ENCODE measurements around the gene PTPRE. TPM values are rescaled to one million over a fixed set of nuclear protein-coding genes. Genes with fewer than 3 reads are reported as not detected.
A peak's percentile ranks its signal among the peaks of the same experiment; 100 is the strongest.

PTPRE gene
- polyA plus RNA-seq, 1 donor from 2014 or later: 4.1 TPM

DNA sequence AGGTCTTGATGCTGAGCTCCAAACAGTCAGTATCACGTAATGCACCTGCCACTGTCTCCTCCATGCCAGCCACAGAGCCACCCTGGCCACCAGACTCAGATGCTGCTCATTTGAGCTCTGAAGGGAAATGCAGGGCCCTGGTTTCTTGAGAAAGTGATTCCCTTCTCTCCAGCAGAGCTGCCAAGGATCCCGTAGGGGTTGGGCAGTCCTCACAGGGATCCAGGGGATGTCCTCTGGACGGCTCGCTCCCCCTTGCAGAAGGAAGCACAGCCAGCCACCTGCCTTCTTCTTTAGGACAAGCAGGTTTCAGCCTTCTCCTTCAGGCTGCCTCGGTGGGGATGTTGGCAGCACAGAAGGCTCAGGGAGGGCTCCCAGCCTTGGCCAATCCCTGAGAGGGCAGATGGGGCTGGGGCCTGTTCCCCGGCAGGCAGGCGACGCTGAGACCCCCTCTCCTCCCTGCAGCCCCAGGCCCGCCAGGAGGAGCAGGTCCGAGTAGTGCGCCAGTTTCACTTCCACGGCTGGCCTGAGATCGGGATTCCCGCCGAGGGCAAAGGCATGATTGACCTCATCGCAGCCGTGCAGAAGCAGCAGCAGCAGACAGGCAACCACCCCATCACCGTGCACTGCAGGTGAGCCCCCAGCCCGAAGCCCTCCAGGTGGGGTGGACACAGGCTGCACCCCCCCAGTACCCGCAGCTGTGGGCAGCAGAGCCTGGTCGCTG is 170.4 kb downstream of the PTPRE start:
- Histone ChIP-seq H3K27ac (ENCODE audit: low read length) (no peak overlapping the region), H3K9me2 (ENCODE audit: insufficient read depth, low read length) (no peaks in the 10 kb centered on the region), H3K4me2 (ENCODE audit: low read length) (no peak overlapping the region), H3K9ac (ENCODE audit: low read length) (no peak overlapping the region), H2AFZ (ENCODE audit: low read depth, low read length) (no peak overlapping the region), H3K4me3 (ENCODE audit: low read length) (no peak overlapping the region), H3K27me3 (ENCODE audit: insufficient read depth, low read depth, low read length) (no peaks in the 10 kb centered on the region), H3K9me3 (ENCODE audit: low read length) (no peaks in the 10 kb centered on the region), H3F3A (ENCODE audit: insufficient read depth, low read length, poor library complexity, severe bottlenecking) (no peaks in the 10 kb centered on the region), H4K20me1 (ENCODE audit: insufficient read depth) (no peaks in the 10 kb centered on the region), H3K36me3 (ENCODE audit: insufficient read depth, low read length) (no peaks in the 10 kb centered on the region), H3K79me2 (replicated peaks; ENCODE audit: insufficient read depth, low read length) (no peaks in the 10 kb centered on the region)
- no peak for TF ChIP-seq RAD21 (conservative IDR thresholded peaks at IDR 0.05)
- TF ChIP-seq REST (IDR thresholded peaks at IDR 0.05; ENCODE audit: borderline replicate concordance): no peak

DNA sequence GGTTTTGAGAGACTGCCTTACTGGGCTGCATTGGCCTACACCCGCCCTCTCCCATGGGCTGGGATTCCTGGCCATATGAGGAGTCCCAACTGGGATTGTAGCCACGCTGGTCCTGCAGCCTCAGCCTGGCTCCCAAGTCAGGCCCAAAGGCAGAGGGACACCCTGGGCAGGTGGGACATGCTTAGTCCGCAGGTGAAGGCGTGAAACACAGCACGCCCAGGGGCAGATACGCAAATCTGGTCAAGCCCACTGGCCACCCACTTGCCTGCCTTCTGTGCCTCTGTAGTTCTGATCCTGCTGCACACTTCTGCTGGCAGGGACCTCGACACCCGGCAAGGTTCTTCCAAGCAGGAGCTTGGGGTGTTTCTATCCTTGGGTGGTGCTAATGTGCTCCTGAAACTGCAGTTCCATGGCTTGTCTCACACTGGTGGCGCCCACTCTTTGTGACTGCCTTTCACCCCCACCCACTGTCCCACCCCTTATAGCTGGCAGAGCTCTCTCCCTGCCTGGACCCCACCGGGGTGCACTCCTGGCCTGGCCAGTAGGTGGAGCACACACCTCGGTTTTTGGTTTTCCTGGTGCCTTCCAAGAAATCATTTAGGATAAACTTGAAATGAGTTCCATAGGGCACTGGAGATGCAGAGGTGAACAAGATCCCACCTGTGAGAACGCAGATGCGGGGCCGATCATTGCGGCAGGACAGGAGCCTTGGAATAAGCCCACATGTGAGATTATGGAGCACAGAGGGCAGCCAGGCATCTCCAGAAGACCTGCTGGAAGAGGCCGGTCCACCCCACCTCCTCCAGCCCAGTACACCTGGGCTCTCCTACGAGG is 171.4 kb downstream of the PTPRE start:
- Histone ChIP-seq H3F3A (ENCODE audit: insufficient read depth, low read length, poor library complexity, severe bottlenecking) (no peaks in the 10 kb centered on the region), H4K20me1 (ENCODE audit: insufficient read depth) (no peaks in the 10 kb centered on the region), H3K9me2 (ENCODE audit: insufficient read depth, low read length) (no peaks in the 10 kb centered on the region), H3K9me3 (ENCODE audit: low read length) (no peaks in the 10 kb centered on the region), H3K36me3 (ENCODE audit: insufficient read depth, low read length) (no peaks in the 10 kb centered on the region), H3K79me2 (replicated peaks; ENCODE audit: insufficient read depth, low read length) (no peaks in the 10 kb centered on the region), H3K4me2 (ENCODE audit: low read length) (no peak overlapping the region), H2AFZ (ENCODE audit: low read depth, low read length) (no peak overlapping the region), H3K9ac (ENCODE audit: low read length) (no peak overlapping the region), H3K27me3 (ENCODE audit: insufficient read depth, low read depth, low read length) (no peaks in the 10 kb centered on the region), H3K4me3 (ENCODE audit: low read length) (no peak overlapping the region), H3K27ac (ENCODE audit: low read length) (no peak overlapping the region)
- TF ChIP-seq MXI1 (conservative IDR thresholded peaks at IDR 0.05; ENCODE audit: poor library complexity, severe bottlenecking) (no peak), SMC3 (conservative IDR thresholded peaks at IDR 0.05; ENCODE audit: poor library complexity) (peak; percentile 41), EZH2 (IDR thresholded peaks at IDR 0.05; ENCODE audit: borderline replicate concordance, insufficient read depth, low read length, poor library complexity, severe bottlenecking) (no peak), TAF1 (IDR thresholded peaks at IDR 0.05; ENCODE audit: low read depth) (no peak), REST (IDR thresholded peaks at IDR 0.05; ENCODE audit: borderline replicate concordance) (no peak), POLR2AphosphoS5 (IDR thresholded peaks at IDR 0.05) (no peak), EP300 (conservative IDR thresholded peaks at IDR 0.05; ENCODE audit: poor library complexity, severe bottlenecking) (no peak), RAD21 (conservative IDR thresholded peaks at IDR 0.05) (peak; percentile 50)
- TF ChIP-seq, protein P1, sequence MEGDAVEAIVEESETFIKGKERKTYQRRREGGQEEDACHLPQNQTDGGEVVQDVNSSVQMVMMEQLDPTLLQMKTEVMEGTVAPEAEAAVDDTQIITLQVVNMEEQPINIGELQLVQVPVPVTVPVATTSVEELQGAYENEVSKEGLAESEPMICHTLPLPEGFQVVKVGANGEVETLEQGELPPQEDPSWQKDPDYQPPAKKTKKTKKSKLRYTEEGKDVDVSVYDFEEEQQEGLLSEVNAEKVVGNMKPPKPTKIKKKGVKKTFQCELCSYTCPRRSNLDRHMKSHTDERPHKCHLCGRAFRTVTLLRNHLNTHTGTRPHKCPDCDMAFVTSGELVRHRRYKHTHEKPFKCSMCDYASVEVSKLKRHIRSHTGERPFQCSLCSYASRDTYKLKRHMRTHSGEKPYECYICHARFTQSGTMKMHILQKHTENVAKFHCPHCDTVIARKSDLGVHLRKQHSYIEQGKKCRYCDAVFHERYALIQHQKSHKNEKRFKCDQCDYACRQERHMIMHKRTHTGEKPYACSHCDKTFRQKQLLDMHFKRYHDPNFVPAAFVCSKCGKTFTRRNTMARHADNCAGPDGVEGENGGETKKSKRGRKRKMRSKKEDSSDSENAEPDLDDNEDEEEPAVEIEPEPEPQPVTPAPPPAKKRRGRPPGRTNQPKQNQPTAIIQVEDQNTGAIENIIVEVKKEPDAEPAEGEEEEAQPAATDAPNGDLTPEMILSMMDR (IDR thresholded peaks at IDR 0.05; ENCODE audit: poor library complexity, severe bottlenecking): peak; percentile 52

Measured in neural cell (in vitro differentiated cells).